ENCODE data around the gene LZIC.

Gene LZIC

GRCh38 chr1:9882296-9882944, 60.8 kb downstream of the LZIC start:
- Histone ChIP-seq H3K27me3 (replicated peaks in 2 of 5; ENCODE audit: control insufficient read depth in 4 of 5, insufficient read depth in 5 of 5, low read length in 4 of 5) (no peaks in the 10 kb centered on the region), H3K36me3 (ENCODE audit: control insufficient read depth in 4 of 4, insufficient read depth in 4 of 4, low read length in 3 of 4) (peaks cover 0 to 26% (median 2%) of the 10 kb centered on the region in 4 experiments), H3K27ac (ENCODE audit: insufficient read depth in 1 of 2, low read depth in 1 of 2, low read length in 2 of 2, poor library complexity in 1 of 2, severe bottlenecking in 2 of 2) (no peak overlapping the region), H3K4me1 (ENCODE audit: control extremely low read depth in 1 of 4, control insufficient read depth in 4 of 4, insufficient read depth in 4 of 4, low read length in 3 of 4) (peaks cover 0 to 43% (median 25%) of the 10 kb centered on the region in 4 experiments), H3K9me3 (ENCODE audit: control extremely low read depth in 1 of 5, control insufficient read depth in 4 of 5, insufficient read depth in 2 of 5, low read depth in 1 of 5, low read length in 4 of 5) (no peaks in the 10 kb centered on the region), H3K4me3 (ENCODE audit: control insufficient read depth in 1 of 7, extremely low read depth in 1 of 7, insufficient read depth in 4 of 7, low read depth in 2 of 7, low read length in 6 of 7) (no peak overlapping the region)
- WGBS (ENCODE audit: insufficient coverage) = 65% methylated on average over 11 of the region's 12 CpGs
- POLR2A ChIA-PET = interaction anchor here (0.6 kb wide), 1 partner anchor 23 kb away, joined by 3 read pairs; no protein-coding TSS in a partner anchor
- CTCF ChIA-PET = interaction anchor here (0.8 to 2.1 kb wide), 4 partner anchors 22 to 100 kb away, joined by 3 to 5 read pairs (median 3); no protein-coding TSS in a partner anchor
- peak in 2 of 3 donors; percentile 40 to 45 for DNase-seq

GRCh38 chr1:9881838-9882249, 61.3 kb downstream of the LZIC start:
- ChIA-PET POLR2A (no interaction called here), CTCF (interaction anchor here (0.6 to 2.1 kb wide), 6 partner anchors 9 to 100 kb away, joined by 3 to 5 read pairs (median 3); no protein-coding TSS in a partner anchor)
- 100% methylated on average over 1 of the region's 2 CpGs for WGBS (ENCODE audit: insufficient coverage)
- no peak overlapping the region for H3K4me3 ChIP-seq (ENCODE audit: control insufficient read depth in 1 of 7, extremely low read depth in 1 of 7, insufficient read depth in 4 of 7, low read depth in 2 of 7, low read length in 6 of 7)
- DNase-seq = peak in 2 of 3 donors; percentile 50 to 62
- no peaks in the 10 kb centered on the region for H3K9me3 ChIP-seq (ENCODE audit: control extremely low read depth in 1 of 5, control insufficient read depth in 4 of 5, insufficient read depth in 2 of 5, low read depth in 1 of 5, low read length in 4 of 5)
- H3K27ac ChIP-seq (ENCODE audit: insufficient read depth in 1 of 2, low read depth in 1 of 2, low read length in 2 of 2, poor library complexity in 1 of 2, severe bottlenecking in 2 of 2) = peak overlapping the region in 1 of 2 experiments; percentile 7
- H3K27me3 ChIP-seq (replicated peaks in 2 of 5; ENCODE audit: control insufficient read depth in 4 of 5, insufficient read depth in 5 of 5, low read length in 4 of 5) = no peaks in the 10 kb centered on the region
- H3K4me1 ChIP-seq (ENCODE audit: control extremely low read depth in 1 of 4, control insufficient read depth in 4 of 4, insufficient read depth in 4 of 4, low read length in 3 of 4) = peaks cover 0 to 48% (median 25%) of the 10 kb centered on the region in 4 experiments
- H3K36me3 ChIP-seq (ENCODE audit: control insufficient read depth in 4 of 4, insufficient read depth in 4 of 4, low read length in 3 of 4) = peaks cover 0 to 22% (median 3%) of the 10 kb centered on the region in 4 experiments
